ENCODE measurements around the gene ZCCHC17.

ZCCHC17 gene

GRCh38 chr1:31390071-31390470, 93.2 kb downstream of the ZCCHC17 start:
- H3K4me3 ChIP-seq (ENCODE audit: low read depth, low read length), result no peak overlapping the region
- no peaks in the 10 kb centered on the region for H3K27me3 ChIP-seq (ENCODE audit: insufficient read depth, low read depth, severe bottlenecking)
- no peaks in the 10 kb centered on the region for H3K36me3 ChIP-seq
- no peak for TF ChIP-seq CTCF (IDR thresholded peaks at IDR 0.05; ENCODE audit: low read depth, low read length)
- H3K9me3 ChIP-seq (ENCODE audit: severe bottlenecking), result no peaks in the 10 kb centered on the region
- no peak for DNase-seq
- H3K27ac ChIP-seq, result no peak overlapping the region

GRCh38 chr1:31393463-31393862, 96.6 kb downstream of the ZCCHC17 start:
- H3K27ac ChIP-seq, result no peak overlapping the region
- no peaks in the 10 kb centered on the region for H3K36me3 ChIP-seq
- no peak for DNase-seq
- no peak overlapping the region for H3K4me3 ChIP-seq (ENCODE audit: low read depth, low read length)
- H3K9me3 ChIP-seq (ENCODE audit: severe bottlenecking), result no peaks in the 10 kb centered on the region
- no peaks in the 10 kb centered on the region for H3K27me3 ChIP-seq (ENCODE audit: insufficient read depth, low read depth, severe bottlenecking)
- TF ChIP-seq CTCF (IDR thresholded peaks at IDR 0.05; ENCODE audit: low read depth, low read length), result no peak

- DNase-seq, result peak; percentile 93
- peak overlapping the region; percentile 19 for H3K4me3 ChIP-seq (ENCODE audit: low read depth, low read length)
- peak overlapping the region; percentile 61 for H3K27ac ChIP-seq
- H3K9me3 ChIP-seq (ENCODE audit: severe bottlenecking), result no peaks in the 10 kb centered on the region
- H3K27me3 ChIP-seq (ENCODE audit: insufficient read depth, low read depth, severe bottlenecking), result no peaks in the 10 kb centered on the region
- H3K36me3 ChIP-seq, result no peaks in the 10 kb centered on the region
- peak; percentile 88 for TF ChIP-seq CTCF (IDR thresholded peaks at IDR 0.05; ENCODE audit: low read depth, low read length)
Observed at GRCh38 chr1:31394584-31395193, 97.9 kb downstream of the ZCCHC17 start.

- Histone ChIP-seq H3K36me3 (no peaks in the 10 kb centered on the region), H3K9me3 (ENCODE audit: severe bottlenecking) (no peaks in the 10 kb centered on the region), H3K4me3 (ENCODE audit: low read depth, low read length) (no peak overlapping the region), H3K27me3 (ENCODE audit: insufficient read depth, low read depth, severe bottlenecking) (no peaks in the 10 kb centered on the region), H3K27ac (no peak overlapping the region)
- DNase-seq, result no peak
- peak; percentile 37; the same call in 1 of the 2 replicates for TF ChIP-seq CTCF (IDR thresholded peaks at IDR 0.05; ENCODE audit: low read depth, low read length)
Observed at GRCh38 chr1:31396633-31397351, 100.0 kb downstream of the ZCCHC17 start.

GRCh38 chr1:31397360-31398095, 100.7 kb downstream of the ZCCHC17 start:
- Histone ChIP-seq H3K36me3 (no peaks in the 10 kb centered on the region), H3K4me3 (ENCODE audit: low read depth, low read length) (no peak overlapping the region), H3K27me3 (ENCODE audit: insufficient read depth, low read depth, severe bottlenecking) (no peaks in the 10 kb centered on the region), H3K9me3 (ENCODE audit: severe bottlenecking) (no peaks in the 10 kb centered on the region), H3K27ac (no peak overlapping the region)
- DNase-seq, result no peak
- no peak for TF ChIP-seq CTCF (IDR thresholded peaks at IDR 0.05; ENCODE audit: low read depth, low read length)

Measured in WERI-Rb-1 (cell line).